ENCODE measurements around the gene ZNF827. TPM values are rescaled to one million over a fixed set of nuclear protein-coding genes. Genes with fewer than 3 reads are reported as not detected.

The ZNF827 gene, protein sequence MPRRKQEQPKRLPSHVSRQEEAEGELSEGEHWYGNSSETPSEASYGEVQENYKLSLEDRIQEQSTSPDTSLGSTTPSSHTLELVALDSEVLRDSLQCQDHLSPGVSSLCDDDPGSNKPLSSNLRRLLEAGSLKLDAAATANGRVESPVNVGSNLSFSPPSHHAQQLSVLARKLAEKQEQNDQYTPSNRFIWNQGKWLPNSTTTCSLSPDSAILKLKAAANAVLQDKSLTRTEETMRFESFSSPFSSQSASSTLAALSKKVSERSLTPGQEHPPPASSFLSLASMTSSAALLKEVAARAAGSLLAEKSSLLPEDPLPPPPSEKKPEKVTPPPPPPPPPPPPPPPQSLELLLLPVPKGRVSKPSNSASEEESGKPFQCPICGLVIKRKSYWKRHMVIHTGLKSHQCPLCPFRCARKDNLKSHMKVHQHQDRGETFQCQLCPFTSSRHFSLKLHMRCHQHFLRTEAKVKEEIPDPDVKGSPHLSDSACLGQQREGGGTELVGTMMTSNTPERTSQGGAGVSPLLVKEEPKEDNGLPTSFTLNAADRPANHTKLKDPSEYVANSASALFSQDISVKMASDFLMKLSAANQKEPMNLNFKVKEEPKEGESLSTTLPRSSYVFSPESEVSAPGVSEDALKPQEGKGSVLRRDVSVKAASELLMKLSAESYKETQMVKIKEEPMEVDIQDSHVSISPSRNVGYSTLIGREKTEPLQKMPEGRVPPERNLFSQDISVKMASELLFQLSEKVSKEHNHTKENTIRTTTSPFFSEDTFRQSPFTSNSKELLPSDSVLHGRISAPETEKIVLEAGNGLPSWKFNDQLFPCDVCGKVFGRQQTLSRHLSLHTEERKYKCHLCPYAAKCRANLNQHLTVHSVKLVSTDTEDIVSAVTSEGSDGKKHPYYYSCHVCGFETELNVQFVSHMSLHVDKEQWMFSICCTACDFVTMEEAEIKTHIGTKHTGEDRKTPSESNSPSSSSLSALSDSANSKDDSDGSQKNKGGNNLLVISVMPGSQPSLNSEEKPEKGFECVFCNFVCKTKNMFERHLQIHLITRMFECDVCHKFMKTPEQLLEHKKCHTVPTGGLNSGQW
- 49.2 and 50.2 TPM in 2 replicates for total RNA-seq
- long read RNA-seq, partial matches to known transcripts: 5 of 23 reads
- long read RNA-seq, other reads (novel, unspliced or antisense): 18 of 23 reads

DNA sequence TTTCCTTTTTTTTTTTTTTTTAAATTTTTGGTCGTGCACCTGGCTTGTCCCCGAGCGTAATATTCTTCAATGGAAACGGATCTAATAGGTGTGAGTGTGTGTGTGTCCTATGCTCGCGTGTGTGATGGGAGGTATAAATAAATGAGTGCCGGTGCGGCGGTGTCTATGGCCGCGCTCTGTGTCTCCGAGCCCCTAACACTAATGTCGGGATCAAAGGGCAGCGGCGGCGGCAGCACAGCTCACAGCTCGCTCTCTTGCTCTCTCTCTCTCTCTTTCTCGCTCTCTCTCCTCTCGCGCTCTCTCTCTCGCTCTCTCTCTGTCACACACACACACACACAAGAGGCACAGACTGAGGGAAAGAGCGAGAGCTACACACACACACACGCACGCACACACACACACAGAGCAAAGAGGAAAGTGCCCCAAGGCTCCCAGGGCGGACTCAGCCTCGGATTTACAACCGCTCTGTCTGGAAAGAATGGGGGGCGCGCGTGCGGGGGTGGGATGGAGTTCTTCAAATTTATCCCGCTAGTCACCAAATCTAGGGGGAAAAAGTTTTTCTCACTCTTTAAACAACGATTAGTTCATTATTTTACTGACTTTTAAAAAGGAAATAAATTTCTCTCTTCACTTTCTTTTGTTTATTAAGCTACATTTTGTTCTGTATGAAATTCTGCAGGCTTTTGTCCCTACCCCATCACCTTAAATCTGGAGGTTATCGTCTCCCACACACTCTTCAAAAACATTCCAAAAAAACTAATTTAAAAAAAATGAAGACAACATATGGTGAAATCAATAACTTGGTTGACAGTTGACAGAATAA, at the start of gene ZNF827:
ZNF827 (minus strand) TSS at position 206 of the 823 bp plus-strand sequence. CDS start 416 bp downstream, outside the sequence.
- peak; percentile 47 for DNase-seq (ENCODE audit: low spot score, unreplicated experiment)
- H3K27me3 Mint-ChIP-seq: no peaks in the 10 kb centered on the region
- peak within 1 kb of the TSS; percentile 98 for H3K4me3 Mint-ChIP-seq (ENCODE audit: low read depth)
- no peaks in the 10 kb centered on the region for H3K36me3 Mint-ChIP-seq (ENCODE audit: insufficient read depth)
- peak within 1 kb of the TSS; percentile 97 for H3K27ac Mint-ChIP-seq
- TF ChIP-seq, protein P1, sequence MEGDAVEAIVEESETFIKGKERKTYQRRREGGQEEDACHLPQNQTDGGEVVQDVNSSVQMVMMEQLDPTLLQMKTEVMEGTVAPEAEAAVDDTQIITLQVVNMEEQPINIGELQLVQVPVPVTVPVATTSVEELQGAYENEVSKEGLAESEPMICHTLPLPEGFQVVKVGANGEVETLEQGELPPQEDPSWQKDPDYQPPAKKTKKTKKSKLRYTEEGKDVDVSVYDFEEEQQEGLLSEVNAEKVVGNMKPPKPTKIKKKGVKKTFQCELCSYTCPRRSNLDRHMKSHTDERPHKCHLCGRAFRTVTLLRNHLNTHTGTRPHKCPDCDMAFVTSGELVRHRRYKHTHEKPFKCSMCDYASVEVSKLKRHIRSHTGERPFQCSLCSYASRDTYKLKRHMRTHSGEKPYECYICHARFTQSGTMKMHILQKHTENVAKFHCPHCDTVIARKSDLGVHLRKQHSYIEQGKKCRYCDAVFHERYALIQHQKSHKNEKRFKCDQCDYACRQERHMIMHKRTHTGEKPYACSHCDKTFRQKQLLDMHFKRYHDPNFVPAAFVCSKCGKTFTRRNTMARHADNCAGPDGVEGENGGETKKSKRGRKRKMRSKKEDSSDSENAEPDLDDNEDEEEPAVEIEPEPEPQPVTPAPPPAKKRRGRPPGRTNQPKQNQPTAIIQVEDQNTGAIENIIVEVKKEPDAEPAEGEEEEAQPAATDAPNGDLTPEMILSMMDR (IDR thresholded peaks at IDR 0.05; ENCODE audit: unreplicated experiment): no peak
- H3K9me3 Mint-ChIP-seq (ENCODE audit: low read depth): no peaks in the 10 kb centered on the region
- H3K4me1 Mint-ChIP-seq (ENCODE audit: low read depth): peaks cover 25% of the 10 kb centered on the region

DNA sequence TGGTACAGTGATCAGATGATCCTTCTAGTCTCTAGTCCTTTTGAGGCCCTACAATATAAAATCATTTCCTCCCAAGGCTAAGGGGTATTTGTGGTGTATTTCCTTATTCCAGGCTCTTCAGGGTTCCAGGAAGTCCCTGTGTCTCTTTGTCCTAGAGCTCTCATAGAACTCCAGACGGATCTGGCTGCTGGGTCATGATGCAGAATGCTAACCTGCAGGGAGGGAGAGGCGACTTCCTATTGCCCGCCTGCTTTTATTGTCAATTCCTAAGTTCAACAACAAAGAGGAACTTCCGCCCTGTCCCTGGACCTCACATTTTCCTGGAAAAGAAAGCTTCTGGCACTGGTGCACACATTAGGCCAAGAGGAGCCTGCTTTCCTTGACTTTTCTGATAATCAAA, 45.9 kb upstream of the ZNF827 start:
- TF ChIP-seq, protein P1 (IDR thresholded peaks at IDR 0.05; ENCODE audit: unreplicated experiment): no peak
- Mint-ChIP-seq H3K27me3 (no peaks in the 10 kb centered on the region), H3K4me3 (ENCODE audit: low read depth) (no peak overlapping the region), H3K4me1 (ENCODE audit: low read depth) (peaks cover 2% of the 10 kb centered on the region), H3K36me3 (ENCODE audit: insufficient read depth) (no peaks in the 10 kb centered on the region), H3K9me3 (ENCODE audit: low read depth) (no peaks in the 10 kb centered on the region), H3K27ac (no peak overlapping the region)
- no peak for DNase-seq (ENCODE audit: low spot score, unreplicated experiment)

DNA sequence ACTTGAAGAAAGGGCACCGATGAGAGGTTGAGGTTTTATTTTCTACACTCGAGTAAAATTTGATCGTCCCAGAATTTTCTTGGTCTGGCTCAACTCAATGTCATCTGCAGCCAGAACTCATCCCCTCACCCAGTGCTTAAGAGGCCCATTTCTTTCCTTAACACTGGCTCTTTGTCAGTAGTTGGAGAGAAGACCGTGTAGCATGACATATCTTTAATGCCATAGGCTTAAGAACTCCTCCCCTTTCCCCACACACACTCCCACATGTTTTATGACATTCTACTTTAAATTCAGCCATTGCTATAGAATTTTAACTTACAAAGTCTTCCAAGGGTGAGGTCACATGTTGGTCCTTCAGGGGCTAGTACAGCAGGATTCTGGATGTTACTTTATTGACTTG, 44.2 kb upstream of the ZNF827 start:
- Mint-ChIP-seq H3K36me3 (ENCODE audit: insufficient read depth) (no peaks in the 10 kb centered on the region), H3K4me1 (ENCODE audit: low read depth) (no peaks in the 10 kb centered on the region), H3K9me3 (ENCODE audit: low read depth) (no peaks in the 10 kb centered on the region), H3K27ac (no peak overlapping the region), H3K27me3 (no peaks in the 10 kb centered on the region), H3K4me3 (ENCODE audit: low read depth) (no peak overlapping the region)
- TF ChIP-seq, protein P1 (IDR thresholded peaks at IDR 0.05; ENCODE audit: unreplicated experiment): no peak
- DNase-seq (ENCODE audit: low spot score, unreplicated experiment): no peak

DNA sequence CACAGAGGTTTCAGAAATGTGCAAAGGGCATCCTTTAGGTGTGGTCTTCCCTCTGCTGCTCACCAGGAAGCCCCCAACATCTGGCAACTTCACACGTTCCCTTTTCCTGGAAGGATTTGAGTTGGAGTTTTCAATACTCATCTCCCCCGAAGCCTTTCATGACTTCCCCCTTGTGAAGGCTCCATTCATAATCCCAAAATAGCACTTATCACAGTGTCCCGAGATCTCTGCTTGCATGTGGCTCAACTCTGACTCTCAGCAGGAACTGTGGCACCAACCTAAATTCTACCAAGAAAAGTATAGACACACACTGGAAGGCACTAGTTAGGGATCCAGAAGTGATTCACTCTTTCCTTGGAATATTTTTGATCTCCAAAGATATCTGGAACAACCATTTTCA, 40.5 kb upstream of the ZNF827 start:
- Mint-ChIP-seq H3K4me3 (ENCODE audit: low read depth) (no peak overlapping the region), H3K27me3 (no peaks in the 10 kb centered on the region), H3K9me3 (ENCODE audit: low read depth) (no peaks in the 10 kb centered on the region), H3K36me3 (ENCODE audit: insufficient read depth) (no peaks in the 10 kb centered on the region), H3K27ac (no peak overlapping the region), H3K4me1 (ENCODE audit: low read depth) (no peaks in the 10 kb centered on the region)
- no peak for DNase-seq (ENCODE audit: low spot score, unreplicated experiment)
- TF ChIP-seq, protein P1 (IDR thresholded peaks at IDR 0.05; ENCODE audit: unreplicated experiment): no peak

All from progenitor cell of endocrine pancreas (in vitro differentiated cells).